Measurements from ENCODE around the gene PRSS21.

PRSS21 gene

DNA sequence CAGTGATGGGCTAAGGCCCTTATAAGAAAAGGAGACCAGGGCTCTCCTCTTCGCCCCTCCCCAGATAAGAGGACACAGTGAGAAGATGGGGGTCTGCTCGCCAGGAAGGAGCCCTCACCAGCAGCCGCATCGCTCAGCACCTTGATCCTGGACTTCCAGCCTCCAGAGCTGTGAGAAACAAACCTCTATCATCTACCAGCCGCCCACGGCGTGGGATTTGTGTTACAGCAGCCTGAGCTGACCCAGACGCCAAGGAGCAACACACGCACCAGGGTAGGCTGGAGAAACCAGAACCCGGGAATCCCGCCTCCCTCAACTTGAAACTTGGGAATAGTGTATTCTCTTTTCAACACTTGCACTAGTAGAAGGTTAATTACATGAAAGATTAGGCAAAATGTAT lies 8.9 kb downstream of the PRSS21 start:
- ATAC-seq (no peak), DNase-seq (ENCODE audit: low spot score in 2 of 2) (no peak)
- Mint-ChIP-seq H3K4me3 (no peak overlapping the region), H3K9me3 (no peaks in the 10 kb centered on the region), H3K36me3 (no peaks in the 10 kb centered on the region), H3K27ac (no peak overlapping the region), H3K4me1 (no peaks in the 10 kb centered on the region)

DNA sequence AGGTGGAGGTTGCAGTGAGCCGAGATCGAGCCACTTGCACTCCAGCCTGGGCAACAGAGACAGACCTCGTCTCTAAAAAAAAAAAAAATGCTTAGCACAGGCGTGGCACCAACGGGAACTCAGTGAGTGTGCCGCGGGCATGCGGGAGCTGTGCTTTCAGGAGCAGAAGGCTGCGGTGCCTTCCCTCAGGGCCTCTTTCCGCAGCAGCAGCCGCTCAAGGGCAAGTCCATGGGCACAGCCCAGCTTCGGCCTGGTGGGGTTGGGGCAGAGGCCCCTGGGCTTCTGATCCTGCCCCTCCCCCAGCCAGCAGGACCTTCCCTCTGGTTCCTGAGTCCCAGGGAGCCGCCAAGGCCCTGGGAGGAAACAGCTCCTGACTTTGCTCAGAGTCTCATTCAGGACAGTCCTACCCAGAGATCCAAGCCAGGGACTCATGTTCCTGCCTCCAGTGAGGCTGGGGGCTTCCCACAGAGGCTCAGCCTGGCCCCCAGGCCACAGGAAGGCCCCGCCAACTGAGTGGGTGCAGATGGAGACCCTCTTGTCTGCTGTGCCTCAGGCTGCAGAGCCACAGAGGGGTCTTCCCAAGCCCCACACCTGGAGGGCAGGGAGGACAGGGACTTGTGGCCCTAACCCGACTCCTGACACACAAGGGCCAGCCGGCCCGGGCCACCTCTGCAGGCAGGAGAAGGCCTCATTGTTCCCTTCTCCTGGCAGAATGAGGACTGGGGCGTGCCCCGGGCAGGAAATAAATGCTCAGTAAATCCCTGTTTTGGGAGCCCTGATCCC lies 9.7 kb downstream of the PRSS21 start:
- no peaks in the 10 kb centered on the region for H3K4me1 Mint-ChIP-seq
- H3K36me3 Mint-ChIP-seq, result no peaks in the 10 kb centered on the region
- H3K9me3 Mint-ChIP-seq, result no peaks in the 10 kb centered on the region
- DNase-seq (ENCODE audit: low spot score in 2 of 2) (no peak), ATAC-seq (no peak)
- H3K4me3 Mint-ChIP-seq, result no peak overlapping the region
- no peak overlapping the region for H3K27ac Mint-ChIP-seq

DNA sequence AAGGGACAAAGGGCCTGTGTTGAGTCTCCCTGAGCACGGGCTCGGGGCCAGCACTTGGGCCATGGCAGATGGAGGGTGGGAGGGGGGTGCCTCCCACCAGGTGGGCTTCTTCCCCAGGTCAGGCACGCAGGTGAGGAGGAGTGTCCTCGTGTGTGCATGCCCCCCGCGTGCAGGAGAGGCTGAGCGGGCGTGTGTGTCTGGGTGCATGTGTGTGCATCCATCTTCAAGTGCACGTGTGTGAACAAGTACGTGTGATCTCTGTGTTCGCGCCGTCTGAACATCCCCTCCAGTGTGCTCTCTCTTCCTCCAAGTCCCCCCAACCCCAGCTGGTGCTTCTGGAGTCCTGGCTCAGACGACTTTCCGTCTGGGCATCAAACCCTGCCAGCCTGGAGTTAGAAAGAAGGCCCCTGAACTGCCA lies 10.3 kb downstream of the PRSS21 start:
- H3K36me3 Mint-ChIP-seq, result no peaks in the 10 kb centered on the region

DNA sequence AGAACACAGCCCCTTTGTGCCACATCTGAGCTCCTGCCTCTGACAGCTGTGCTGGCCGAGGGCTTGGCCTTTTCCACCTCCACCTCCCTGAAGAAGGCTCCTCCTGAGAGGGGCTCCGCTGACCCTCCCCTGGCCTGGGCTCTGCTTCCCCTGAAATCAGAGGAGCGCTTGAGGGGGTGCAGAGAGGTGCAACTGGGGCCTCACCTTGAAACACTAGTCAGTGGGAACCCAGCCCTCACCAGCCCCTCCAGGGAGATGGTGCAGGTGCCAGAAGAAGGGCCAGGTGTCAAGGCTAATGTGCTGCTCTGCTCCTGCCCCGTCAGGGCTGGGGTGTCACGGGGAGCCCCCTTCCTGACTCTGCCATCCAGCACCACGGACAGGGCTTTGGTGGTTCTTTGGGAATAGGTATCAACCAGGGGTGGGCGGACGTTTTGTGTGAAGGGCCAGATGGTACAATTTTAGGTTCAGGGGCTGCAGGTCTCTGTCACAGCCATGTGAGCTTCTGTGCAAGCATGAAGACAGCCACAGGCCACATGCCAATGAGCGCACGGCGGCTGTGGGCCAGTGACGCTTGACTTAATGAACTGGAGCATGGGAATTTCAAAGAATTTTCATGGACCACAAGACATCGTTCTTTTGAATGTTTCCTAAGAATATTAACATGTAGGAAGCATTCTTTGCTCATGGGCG lies 10.9 kb downstream of the PRSS21 start:
- ATAC-seq (no peak), DNase-seq (ENCODE audit: low spot score in 2 of 2) (no peak)
- no peaks in the 10 kb centered on the region for H3K9me3 Mint-ChIP-seq
- no peaks in the 10 kb centered on the region for H3K36me3 Mint-ChIP-seq
- H3K27ac Mint-ChIP-seq, result no peak overlapping the region
- H3K4me1 Mint-ChIP-seq, result no peaks in the 10 kb centered on the region
- H3K4me3 Mint-ChIP-seq, result no peak overlapping the region

More for the DNA sequence above, 10.3 kb downstream of the PRSS21 start:
- ATAC-seq (no peak), DNase-seq (ENCODE audit: low spot score in 2 of 2) (no peak)
- Mint-ChIP-seq H3K27ac (no peak overlapping the region), H3K4me3 (no peak overlapping the region), H3K4me1 (no peaks in the 10 kb centered on the region), H3K9me3 (no peaks in the 10 kb centered on the region)

DNA sequence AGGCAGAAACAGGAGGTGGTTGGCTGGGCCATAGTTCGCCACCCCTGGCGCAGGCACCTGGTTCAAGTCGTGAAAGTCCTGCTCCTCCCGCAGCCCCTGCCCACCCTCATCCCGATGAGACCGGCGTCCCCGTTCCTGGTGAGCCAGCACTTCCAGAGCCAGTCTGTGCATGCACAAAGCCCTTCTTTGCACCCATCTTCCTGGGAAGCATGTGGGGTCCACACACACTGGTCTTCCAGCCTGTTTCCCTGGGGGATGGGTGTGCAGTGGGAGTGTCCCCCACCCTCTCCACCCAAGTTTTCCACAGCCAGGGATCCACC lies 11.4 kb downstream of the PRSS21 start:
- Mint-ChIP-seq H3K36me3 (no peaks in the 10 kb centered on the region), H3K9me3 (no peaks in the 10 kb centered on the region), H3K4me1 (no peaks in the 10 kb centered on the region), H3K27ac (no peak overlapping the region), H3K4me3 (no peak overlapping the region)
- no peak for ATAC-seq
- DNase-seq (ENCODE audit: low spot score in 2 of 2), result no peak

DNA sequence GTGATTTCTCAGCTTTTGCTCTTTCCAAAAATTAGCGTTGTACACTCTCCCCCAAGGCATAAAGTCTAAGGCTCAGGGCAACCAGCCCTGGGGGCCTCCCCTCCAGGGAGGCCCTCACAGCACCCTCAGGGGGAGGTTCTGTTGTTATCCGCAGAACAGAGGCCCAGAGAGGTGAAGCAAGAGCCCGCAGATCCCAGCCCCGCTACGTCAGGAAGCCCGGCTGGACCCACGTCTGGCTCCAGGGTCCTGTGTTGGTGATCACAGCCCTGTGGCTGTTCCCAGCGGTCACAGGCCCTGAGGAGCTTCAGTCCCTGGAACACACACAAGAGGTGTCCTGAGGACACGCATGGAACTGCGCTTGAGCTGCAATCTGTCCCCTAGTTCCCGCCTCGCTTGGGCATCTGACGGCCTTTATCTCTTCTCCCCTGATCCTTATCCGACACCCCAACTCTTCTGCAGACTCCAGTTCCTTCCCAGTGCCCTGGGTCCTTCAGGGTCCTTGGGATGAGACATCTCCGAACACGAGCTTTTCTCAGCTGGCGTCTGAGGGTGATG lies 11.9 kb downstream of the PRSS21 start:
- no peak for DNase-seq (ENCODE audit: low spot score in 2 of 2)
- no peaks in the 10 kb centered on the region for H3K9me3 Mint-ChIP-seq
- H3K4me3 Mint-ChIP-seq, result no peak overlapping the region
- no peak overlapping the region for H3K27ac Mint-ChIP-seq
- ATAC-seq, result no peak
- no peaks in the 10 kb centered on the region for H3K36me3 Mint-ChIP-seq
- H3K4me1 Mint-ChIP-seq, result no peaks in the 10 kb centered on the region

DNA sequence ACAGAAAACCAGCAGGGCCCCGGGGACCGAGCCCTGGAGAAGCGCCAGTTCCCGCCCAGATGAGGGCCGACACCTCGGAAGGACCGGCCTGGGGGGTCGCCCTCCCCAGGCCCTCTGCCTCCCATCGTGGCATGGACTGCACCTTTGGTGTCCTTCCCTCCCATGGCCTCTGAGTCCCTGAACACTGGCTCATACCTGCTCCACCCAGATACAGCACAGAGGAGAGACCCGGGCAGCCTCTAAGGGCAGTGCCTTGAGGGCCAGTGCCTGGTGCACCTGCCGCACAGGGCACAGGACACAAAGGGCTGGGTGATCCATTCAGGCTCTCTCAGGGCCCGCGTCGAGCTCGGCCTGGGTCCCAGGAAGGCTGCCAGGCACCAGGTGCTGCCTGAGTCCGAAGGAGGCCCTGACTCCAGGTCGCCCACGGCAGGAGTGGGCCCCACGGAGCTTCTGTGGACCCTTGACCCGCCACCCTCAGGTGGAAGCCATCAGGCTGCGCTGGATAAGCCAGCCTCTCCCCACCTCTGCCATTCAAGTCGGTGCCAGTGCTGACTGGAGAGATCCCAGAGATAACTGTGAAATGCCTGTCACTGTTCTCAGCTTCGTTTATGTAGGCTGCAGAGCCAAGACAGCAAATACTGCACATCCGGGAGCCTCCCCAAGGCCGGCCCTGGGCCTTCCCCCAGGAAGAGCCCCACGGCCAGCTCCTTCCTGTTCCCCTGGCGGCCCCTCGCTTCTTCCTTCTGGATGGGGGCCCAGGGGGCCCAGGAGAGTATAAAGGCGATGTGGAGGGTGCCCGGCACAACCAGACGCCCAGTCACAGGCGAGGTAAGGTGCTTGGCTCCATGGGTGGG lies 12.7 kb downstream of the PRSS21 start, which contains the start of gene ZG16B:
Gene ZG16B (plus strand): TSS at position 803 of the 854 bp plus-strand sequence. CDS start 139 bp downstream, outside the sequence.
- Mint-ChIP-seq H3K27ac (peak within 1 kb of the TSS; percentile 65), H3K9me3 (no peaks in the 10 kb centered on the region), H3K4me3 (no peak within 1 kb of the TSS), H3K36me3 (no peaks in the 10 kb centered on the region), H3K4me1 (no peaks in the 10 kb centered on the region)
- ATAC-seq (peak; percentile 31), DNase-seq (ENCODE audit: low spot score in 2 of 2) (no peak)

DNA sequence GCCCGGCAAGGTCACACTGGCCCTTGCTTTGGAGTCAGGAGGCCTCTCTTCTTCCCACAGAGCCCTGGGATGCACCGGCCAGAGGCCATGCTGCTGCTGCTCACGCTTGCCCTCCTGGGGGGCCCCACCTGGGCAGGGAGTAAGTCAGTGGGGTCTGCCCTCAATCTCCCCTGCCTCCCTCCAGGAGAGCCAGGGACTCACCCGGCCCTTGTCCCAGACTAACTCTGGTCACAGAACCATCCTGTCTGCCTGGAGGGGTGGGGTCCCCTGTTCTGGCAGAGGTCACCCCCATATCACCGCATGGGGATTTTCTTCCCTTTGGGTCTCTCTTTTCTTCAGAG lies 13.3 kb downstream of the PRSS21 start:
- ATAC-seq, result no peak
- peak overlapping the region; percentile 65 for H3K27ac Mint-ChIP-seq

DNA sequence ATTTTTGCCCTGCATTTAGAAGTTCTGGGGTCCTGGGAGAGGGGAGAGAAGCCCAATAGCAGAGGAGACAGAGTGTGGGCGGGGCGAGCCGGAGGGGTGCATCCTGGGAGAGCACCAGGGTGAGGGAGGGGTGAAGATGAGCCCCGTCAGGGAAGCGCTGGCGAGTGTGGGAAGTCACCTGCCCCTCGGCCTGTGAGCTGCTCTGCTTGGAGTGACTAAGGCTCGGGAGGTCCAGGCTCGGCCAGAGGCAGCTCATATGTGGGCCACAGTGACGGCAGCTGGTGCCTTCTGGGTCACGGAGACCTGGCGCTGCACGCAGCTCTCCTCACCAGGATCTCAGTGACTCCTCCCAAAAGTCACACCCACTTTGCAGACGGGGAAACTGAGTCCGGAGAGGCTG lies 14.2 kb downstream of the PRSS21 start:
- peak overlapping the region; percentile 65 for H3K27ac Mint-ChIP-seq
- H3K4me1 Mint-ChIP-seq, result no peaks in the 10 kb centered on the region
- no peaks in the 10 kb centered on the region for H3K36me3 Mint-ChIP-seq
- DNase-seq (ENCODE audit: low spot score in 2 of 2) (no peak), ATAC-seq (no peak)
- H3K4me3 Mint-ChIP-seq, result no peak overlapping the region
- no peaks in the 10 kb centered on the region for H3K9me3 Mint-ChIP-seq

More for the DNA sequence above, 13.3 kb downstream of the PRSS21 start:
- H3K4me1 Mint-ChIP-seq, result no peaks in the 10 kb centered on the region
- no peak for DNase-seq (ENCODE audit: low spot score in 2 of 2)
- H3K9me3 Mint-ChIP-seq, result no peaks in the 10 kb centered on the region
- H3K36me3 Mint-ChIP-seq, result no peaks in the 10 kb centered on the region
- no peak overlapping the region for H3K4me3 Mint-ChIP-seq

DNA sequence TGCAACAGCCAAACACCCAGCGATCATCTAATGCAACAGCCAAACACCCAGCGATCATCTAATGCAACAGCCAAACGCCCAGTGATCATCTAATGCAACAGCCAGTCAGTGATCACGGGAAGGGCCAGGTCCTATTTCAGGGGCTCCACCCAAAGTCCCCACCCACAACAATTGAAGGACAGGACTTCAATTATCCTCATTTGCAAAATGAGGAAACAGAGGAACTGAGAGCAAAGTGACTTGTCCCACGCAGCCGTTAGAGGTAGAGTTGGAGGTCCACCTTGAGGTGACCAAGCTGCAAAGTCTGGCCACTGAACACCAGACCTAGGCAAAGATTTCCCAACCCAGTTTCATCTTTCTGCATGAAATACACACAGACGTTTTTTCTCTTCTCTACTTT lies 16.7 kb downstream of the PRSS21 start:
- Mint-ChIP-seq H3K36me3 (no peaks in the 10 kb centered on the region), H3K9me3 (no peaks in the 10 kb centered on the region), H3K4me1 (peaks cover 20% of the 10 kb centered on the region), H3K27ac (no peak overlapping the region), H3K4me3 (no peak overlapping the region)
- no peak for DNase-seq (ENCODE audit: low spot score in 2 of 2)
- ATAC-seq, result no peak

DNA sequence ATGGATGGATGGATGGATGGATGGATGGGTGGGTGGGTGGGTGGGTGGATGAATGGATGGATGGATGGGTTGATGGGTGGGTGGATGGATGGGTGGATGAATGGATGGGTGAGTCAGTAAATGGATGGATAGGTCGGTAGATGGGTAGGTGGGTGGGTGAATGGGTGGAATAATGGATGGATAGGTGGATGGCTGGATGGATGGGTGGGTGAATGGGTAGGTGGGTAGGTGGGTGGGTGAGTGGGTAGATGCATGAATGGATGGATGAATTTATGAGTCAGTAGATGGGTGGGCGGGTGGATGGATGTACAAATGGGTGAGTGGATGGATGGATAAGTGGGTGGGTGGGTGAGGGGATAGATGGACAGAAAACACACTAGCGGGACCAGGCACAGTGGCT lies 17.9 kb downstream of the PRSS21 start:
- ATAC-seq (no peak), DNase-seq (ENCODE audit: low spot score in 2 of 2) (no peak)
- Mint-ChIP-seq H3K36me3 (no peaks in the 10 kb centered on the region), H3K27ac (no peak overlapping the region), H3K4me1 (peaks cover 32% of the 10 kb centered on the region), H3K9me3 (no peaks in the 10 kb centered on the region), H3K4me3 (no peak overlapping the region)

DNA sequence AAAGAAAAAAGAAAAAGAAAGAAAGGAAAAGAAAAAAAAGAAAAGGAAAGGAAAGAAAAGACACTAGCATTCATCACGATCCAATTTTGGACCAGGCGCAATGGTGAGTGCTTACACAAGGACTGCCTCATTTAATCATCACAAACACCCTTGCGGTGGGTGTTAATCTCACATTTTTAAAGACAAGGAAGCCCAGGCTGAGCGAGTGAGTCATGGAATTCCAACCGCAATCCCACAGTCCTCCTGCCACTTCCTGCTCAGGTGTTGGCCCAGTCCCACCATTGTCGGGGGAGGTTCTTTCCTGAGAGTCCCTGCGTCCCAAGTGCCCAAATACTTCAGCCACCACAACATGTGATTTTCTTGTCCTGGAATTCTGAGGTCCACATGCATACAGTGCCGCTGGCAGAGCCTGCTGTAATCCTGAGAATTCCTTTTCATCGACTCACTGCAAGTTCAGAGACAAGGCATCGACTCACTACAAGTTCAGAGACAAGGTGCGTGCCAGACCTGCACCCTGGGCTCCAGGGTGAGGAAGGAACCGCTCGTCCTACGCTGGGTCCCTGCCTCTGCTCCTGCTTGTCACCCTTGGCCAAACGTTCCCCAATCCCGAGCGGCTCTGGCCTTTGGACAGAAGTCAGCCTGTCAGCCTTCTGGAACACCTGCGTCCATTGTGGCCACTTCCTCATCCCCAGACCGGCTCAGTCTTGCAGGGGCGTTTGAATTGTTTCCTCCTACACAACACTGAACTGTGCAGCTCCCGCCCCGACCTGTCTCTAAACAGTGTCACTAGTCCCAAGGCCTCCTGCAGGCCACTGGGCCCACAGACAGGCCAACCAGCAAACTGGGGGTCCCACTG lies 18.8 kb downstream of the PRSS21 start:
- ATAC-seq, result no peak
- no peak overlapping the region for H3K4me3 Mint-ChIP-seq
- H3K36me3 Mint-ChIP-seq, result no peaks in the 10 kb centered on the region
- peaks cover 41% of the 10 kb centered on the region for H3K4me1 Mint-ChIP-seq
- H3K27ac Mint-ChIP-seq, result no peak overlapping the region
- no peak for DNase-seq (ENCODE audit: low spot score in 2 of 2)
- no peaks in the 10 kb centered on the region for H3K9me3 Mint-ChIP-seq

DNA sequence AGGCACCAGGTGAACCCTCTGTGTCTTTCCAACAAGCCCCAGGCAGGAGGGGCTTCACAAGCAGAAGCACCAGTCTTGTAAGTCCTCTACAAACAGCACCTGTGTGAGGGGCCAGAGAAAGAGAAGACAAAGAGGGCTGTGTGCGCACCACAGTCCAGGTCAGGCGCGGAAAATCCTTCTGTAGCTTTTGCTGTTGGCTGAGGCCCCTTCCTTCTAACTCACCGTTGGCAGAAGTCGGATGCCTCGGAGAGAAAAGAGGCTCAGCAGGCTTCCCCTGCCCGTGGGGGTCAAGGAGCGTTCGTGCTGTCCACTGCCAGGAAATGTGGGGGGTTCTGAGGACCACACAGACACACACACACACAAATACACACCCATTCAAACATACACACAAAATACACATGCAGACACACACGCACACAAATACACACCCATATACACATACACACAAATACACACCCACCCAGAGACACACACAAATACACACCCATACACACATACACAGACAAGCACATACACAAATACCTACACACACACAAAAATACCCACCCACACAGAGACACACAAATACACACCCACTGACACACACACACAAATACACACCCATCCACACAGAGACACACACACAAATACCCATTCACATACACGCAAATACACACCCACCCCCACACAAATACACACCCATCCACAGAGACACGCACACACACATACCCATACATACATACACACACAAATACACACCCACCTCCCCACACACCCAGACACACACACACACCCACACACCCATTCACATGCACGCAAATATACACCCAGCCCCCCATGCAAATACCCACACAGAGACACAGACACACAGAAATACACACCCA lies 19.8 kb downstream of the PRSS21 start:
- no peak for DNase-seq (ENCODE audit: low spot score in 2 of 2)
- Mint-ChIP-seq H3K27ac (peak overlapping the region; percentile 17), H3K4me1 (peaks cover 50% of the 10 kb centered on the region), H3K4me3 (no peak overlapping the region), H3K9me3 (no peaks in the 10 kb centered on the region), H3K36me3 (no peaks in the 10 kb centered on the region)
- no peak for ATAC-seq

- Mint-ChIP-seq H3K36me3 (peaks cover 8% of the 10 kb centered on the region), H3K4me3 (no peak overlapping the region), H3K27ac (peak overlapping the region; percentile 17), H3K9me3 (no peaks in the 10 kb centered on the region), H3K4me1 (peaks cover 62% of the 10 kb centered on the region)
- ATAC-seq (peak; percentile 76), DNase-seq (ENCODE audit: low spot score in 2 of 2) (peak; percentile 49 to 72)
These were observed 21.9 kb downstream of the PRSS21 start for GRCh38 chr16:2838928-2839327.
